C4-2B (cell line): Measurements from ENCODE around the gene C3orf18.
A peak's percentile ranks its signal among the peaks of the same experiment; 100 is the strongest.

Experiments used
- H3K27ac ChIP-seq: fragments of 450-650 bp; 2 replicates; pipeline ENCODE4 v1.5.1; 2017
- CTCF ChIP-seq: fragments of 450-650 bp; conservative IDR thresholded peaks from 2 replicates; pipeline ENCODE4 v1.5.1; 2017; ENCODE audit warnings: mild to moderate bottlenecking
- ZFX ChIP-seq: fragments of 450-650 bp; IDR thresholded peaks from 2 replicates; pipeline ENCODE4 v1.6.1; 2017

Gene C3orf18

GRCh38 chr3:50607271-50608091 lies 39.9 kb upstream of the C3orf18 start:
- H3K27ac ChIP-seq: no peak overlapping the region
- TF ChIP-seq CTCF (no peak), ZFX (no peak)

- TF ChIP-seq ZFX: no peak
- no peak for TF ChIP-seq CTCF
- no peak overlapping the region for H3K27ac ChIP-seq
Observed at GRCh38 chr3:50606596-50606995, 39.0 kb upstream of the C3orf18 start.

- H3K27ac ChIP-seq: peak overlapping the region; percentile 29
- TF ChIP-seq ZFX (no peak), CTCF (no peak)
Observed at GRCh38 chr3:50605901-50606326, 38.4 kb upstream of the C3orf18 start.

- TF ChIP-seq CTCF (no peak), ZFX (no peak)
- H3K27ac ChIP-seq: peak overlapping the region; percentile 29; the same call in 1 of the 2 replicates
Observed at GRCh38 chr3:50604628-50605588, 37.4 kb upstream of the C3orf18 start.

GRCh38 chr3:50604110-50604621 lies 36.6 kb upstream of the C3orf18 start:
- H3K27ac ChIP-seq: no peak overlapping the region
- TF ChIP-seq ZFX: no peak
- no peak for TF ChIP-seq CTCF

- peak overlapping the region; percentile 94 for H3K27ac ChIP-seq
- TF ChIP-seq ZFX: no peak
- TF ChIP-seq CTCF: no peak
Observed at GRCh38 chr3:50603261-50604109, 35.9 kb upstream of the C3orf18 start.
